Measurements from ENCODE around the gene IQSEC1.
A peak's percentile ranks its signal among the peaks of the same experiment; 100 is the strongest.

Gene IQSEC1

GRCh38 chr3:13028010-13028821, 45.0 kb downstream of the IQSEC1 start:
- no peak for DNase-seq (ENCODE audit: low spot score)

DNA sequence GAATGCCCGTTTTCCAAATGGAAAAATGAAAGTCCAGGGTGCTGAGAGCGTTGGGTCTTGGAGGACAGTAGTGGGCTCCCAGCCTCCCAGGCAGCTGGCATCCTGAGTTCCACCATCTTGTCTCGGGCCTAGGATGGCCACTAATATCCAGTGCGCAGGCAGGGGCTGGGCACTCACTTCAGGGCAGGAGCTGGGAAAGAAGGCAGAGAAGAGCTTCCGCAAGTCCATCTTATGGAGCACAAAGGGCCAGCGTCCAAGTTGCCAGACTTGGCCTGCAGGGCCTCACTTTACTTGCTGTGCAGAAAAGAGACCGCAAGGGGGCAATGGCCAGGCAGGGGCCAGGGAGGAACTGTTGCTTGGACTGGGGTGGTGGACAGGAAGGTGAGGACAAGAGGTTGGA, 46.1 kb downstream of the IQSEC1 start:
- no peak for DNase-seq (ENCODE audit: low spot score)

DNA sequence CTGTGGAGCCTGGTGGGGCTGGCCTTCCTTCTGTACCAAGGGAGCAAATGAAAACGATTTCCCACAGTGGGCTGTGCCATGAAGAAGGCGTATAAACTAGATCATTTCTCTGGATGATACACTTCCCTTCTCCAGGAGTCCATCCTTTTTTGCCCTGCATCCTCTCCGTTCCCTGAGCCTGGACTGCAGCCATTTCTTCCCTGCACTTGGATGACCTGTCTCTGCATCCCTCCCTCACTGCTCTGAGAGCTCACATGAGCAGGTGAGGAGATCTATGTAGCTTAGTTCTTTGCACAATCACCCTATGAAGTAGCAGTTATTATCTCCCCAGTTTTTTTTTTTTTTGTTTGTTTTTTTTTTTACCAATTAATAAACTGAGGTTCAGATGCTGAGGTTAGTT, 46.7 kb downstream of the IQSEC1 start:
- DNase-seq (ENCODE audit: low spot score), result no peak

- no peak for DNase-seq (ENCODE audit: low spot score)
Measured at GRCh38 chr3:13025778-13026518, 47.3 kb downstream of the IQSEC1 start.

- no peak for DNase-seq (ENCODE audit: low spot score)
Measured at GRCh38 chr3:13025090-13025489, 48.1 kb downstream of the IQSEC1 start.

DNA sequence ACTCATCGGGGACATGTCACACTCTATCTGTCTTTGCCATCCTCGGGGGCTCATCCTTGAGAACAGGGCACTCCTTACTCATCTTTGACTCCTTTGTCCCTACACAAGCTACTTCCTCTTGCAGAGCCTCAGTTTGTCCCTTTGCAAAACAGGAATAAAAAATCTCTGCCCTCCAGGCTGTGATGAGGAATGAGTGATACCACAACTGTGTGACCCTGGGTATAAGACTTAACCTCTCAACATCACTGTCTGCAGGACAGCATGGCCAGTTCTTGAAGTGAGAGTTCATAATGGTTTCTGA, 48.5 kb downstream of the IQSEC1 start:
- DNase-seq (ENCODE audit: low spot score), result no peak

GRCh38 chr3:13023971-13024764, 49.1 kb downstream of the IQSEC1 start:
- no peak for DNase-seq (ENCODE audit: low spot score)

DNA sequence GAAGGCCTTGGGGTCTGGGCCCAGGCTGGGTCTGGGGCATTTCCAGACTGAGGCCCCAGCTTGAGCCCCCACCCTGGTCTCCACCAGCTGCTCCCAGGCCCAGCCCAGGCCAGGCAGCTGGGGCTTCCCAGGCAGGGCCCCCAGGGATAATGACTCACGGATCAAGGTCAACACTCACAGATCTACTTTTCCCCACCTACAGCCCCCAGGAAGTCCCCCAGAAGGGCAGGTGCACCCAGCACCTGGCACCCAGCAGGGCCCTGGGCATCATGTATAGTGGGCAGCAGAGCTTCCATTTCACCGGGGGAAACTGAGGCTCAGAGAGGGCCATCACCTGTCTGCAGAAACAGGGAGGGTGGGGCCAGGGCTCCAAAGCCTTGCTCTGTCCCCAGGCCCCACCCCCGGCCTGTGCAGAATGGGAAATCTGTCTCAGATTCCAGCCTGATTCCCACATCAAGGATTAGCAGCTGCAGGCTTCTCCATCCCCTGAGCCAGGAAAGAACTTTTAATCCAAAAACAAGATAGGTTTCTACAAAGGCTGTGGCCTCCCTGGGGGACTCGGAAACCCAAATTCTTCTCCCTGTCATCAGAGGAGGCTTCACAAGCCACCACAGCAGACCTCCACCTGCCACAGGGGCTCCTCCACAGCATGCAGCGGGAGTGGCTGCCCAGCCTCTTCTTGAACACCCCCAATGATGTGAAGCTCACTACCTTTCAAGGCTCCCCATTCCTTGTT, 49.8 kb downstream of the IQSEC1 start:
- no peak for DNase-seq (ENCODE audit: low spot score)

DNA sequence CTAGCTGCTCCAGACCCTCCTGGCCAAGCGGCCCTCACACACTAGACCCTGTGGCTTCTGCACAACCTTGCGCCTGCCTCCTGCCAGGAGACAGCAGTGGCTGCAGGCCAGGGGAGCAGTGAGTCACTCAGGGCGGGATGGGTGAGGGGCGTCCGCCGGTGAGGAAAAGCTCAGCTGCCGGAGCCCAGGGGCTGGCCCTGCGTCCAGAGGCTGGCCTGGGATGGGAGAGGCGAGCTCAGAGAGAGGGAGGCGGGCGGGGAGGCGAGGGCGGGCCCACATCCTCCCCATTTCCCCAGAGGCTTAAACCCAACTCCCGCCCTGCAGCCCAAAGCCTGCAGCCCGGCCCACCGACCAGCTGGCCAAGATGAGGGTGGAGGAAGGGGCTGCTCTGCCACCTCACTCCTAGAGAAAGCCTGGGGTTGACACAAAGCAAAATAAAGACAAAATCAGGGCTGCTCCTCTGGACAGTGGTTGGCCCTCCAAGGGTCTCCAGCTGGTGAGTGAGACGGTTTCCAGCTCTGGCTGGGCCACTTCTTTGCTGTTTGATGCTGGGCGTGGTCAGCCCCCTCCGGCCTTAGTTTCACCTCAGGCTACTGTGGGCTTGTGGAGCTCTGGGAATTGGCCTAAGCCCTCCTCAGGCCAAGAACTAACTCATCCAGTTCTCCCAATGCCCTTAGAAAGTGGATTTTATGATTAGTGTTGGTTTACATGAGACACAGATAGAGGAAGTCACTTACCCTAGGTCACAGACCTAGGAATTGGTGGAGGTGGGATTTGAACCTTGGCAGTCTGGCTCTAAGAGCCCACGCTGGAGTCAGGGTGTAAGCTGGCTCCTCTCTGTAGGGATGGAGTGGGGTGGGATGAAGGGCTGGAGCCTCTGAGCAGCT, 50.6 kb downstream of the IQSEC1 start:
- no peak for DNase-seq (ENCODE audit: low spot score)

- no peak for DNase-seq (ENCODE audit: low spot score)
Measured at GRCh38 chr3:13021141-13022114, 51.8 kb downstream of the IQSEC1 start.

- DNase-seq (ENCODE audit: low spot score), result no peak
Measured at GRCh38 chr3:13020159-13020750, 53.0 kb downstream of the IQSEC1 start.

- DNase-seq (ENCODE audit: low spot score), result no peak
Measured at GRCh38 chr3:13019243-13020095, 53.8 kb downstream of the IQSEC1 start.

- no peak for DNase-seq (ENCODE audit: low spot score)
Measured at GRCh38 chr3:13018561-13019242, 54.5 kb downstream of the IQSEC1 start.

DNA sequence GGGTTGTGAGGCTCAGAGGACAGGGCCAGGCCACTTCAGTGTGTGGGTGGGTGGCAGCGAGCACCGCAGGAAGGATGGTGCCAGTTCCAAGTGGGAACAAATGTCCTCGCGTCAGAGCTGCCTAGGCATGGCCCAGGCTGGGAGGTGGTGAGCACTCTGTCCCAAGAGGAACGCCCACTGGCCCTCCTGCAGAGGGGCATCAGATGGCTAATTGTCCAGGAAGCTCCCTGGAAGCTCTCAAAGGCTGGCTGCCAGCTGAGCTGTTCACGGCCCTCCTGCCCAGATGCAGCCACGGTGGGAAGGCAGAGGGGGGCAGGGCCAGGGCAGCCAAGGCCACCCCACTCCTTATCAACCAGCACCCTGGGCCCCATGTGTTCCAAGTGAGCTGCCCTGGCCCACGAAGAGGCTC, 55.2 kb downstream of the IQSEC1 start:
- no peak for DNase-seq (ENCODE audit: low spot score)

- DNase-seq (ENCODE audit: low spot score), result no peak
Measured at GRCh38 chr3:13017361-13018042, 55.7 kb downstream of the IQSEC1 start.

GRCh38 chr3:13016721-13017255, 56.4 kb downstream of the IQSEC1 start:
- DNase-seq (ENCODE audit: low spot score), result no peak

DNA sequence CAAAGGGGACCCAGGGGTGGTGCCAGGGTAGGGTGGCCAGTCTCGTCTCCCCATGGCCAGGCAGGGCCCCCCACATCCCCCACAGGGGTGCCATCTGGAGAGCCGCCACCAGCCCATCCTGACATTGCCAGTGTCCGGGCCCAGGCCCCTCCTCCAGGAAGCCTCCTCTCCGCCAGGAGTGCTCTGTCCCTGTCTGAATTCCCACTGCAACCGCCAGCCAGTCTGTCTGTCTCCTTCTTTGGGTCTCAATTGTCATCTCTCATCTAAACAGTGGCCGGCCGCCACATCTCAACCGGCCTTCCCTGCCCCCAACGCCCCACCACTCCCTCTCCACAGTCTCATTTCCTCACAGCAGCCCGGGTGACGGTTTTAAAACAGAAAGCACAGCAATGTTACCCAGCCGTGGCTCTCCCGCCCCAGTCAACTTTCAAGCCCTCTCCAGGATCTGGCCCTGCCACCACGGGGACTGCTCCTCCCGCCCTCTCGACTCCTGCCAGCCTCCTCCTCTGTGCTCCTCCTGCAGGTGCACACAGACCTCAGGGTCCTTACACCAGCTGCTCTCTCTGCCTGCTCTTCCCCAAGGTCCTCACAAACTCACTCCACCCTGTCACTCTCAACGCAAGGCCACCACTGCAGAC, 57.0 kb downstream of the IQSEC1 start:
- DNase-seq (ENCODE audit: low spot score), result peak; percentile 57
